ENCODE measurements around the gene HOXD3.

Gene HOXD3

DNA sequence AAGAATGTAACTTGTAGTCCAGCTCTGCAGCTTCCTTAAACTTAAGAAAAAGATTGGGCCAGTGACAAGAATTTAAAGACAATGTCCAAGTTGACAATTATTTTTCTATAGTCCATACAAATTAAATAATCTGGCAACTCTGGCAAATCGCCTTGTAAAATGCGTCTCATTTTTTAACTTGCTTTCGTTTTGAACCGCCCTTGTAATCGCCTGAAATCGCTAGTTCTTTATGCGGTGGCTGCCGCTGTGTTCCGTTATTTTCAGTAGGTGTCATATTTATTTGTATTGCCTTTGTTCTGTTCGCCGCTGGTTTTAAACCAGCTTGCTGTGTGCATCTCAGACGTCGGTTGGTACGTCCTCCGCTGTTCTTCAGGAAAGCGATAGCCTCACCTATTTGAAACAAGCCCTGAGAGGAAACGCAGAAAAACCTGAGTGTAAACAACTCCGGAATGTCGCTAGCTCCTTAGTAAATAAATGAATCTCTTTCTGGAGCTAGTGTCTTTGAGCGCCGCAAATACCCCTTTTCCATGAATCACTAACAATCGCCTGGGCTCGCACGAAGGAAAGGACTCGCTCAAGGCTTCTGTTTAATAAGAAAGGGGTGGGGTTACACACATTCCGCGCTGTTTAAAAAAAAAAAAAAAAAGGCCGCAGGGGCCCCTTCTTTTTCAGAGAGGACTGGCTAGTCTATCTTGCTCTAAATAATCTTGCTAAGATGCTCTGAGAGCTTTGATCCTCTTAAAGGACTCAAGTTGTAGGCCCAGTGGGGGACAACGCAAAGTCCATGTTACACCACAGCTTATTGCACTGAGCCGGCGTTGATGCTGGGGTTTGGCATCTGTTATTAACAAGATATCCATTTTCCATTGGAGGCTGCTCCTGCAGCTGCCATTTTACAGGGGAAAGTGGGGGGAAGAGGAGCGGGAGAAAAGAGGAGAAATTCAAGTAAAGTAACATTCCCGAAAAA, 24.6 kb upstream of the HOXD3 start:
- TF ChIP-seq, protein P1, sequence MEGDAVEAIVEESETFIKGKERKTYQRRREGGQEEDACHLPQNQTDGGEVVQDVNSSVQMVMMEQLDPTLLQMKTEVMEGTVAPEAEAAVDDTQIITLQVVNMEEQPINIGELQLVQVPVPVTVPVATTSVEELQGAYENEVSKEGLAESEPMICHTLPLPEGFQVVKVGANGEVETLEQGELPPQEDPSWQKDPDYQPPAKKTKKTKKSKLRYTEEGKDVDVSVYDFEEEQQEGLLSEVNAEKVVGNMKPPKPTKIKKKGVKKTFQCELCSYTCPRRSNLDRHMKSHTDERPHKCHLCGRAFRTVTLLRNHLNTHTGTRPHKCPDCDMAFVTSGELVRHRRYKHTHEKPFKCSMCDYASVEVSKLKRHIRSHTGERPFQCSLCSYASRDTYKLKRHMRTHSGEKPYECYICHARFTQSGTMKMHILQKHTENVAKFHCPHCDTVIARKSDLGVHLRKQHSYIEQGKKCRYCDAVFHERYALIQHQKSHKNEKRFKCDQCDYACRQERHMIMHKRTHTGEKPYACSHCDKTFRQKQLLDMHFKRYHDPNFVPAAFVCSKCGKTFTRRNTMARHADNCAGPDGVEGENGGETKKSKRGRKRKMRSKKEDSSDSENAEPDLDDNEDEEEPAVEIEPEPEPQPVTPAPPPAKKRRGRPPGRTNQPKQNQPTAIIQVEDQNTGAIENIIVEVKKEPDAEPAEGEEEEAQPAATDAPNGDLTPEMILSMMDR (IDR thresholded peaks at IDR 0.05; ENCODE audit: unreplicated experiment in 3 of 3): no peak
- Mint-ChIP-seq H3K4me1 (peaks cover 53% of the 10 kb centered on the region), H3K27ac (peak overlapping the region; percentile 99 to 100 (median 99)), H3K27me3 (ENCODE audit: low read depth) (peaks cover 17% of the 10 kb centered on the region), H3K9me3 (no peaks in the 10 kb centered on the region), H3K36me3 (ENCODE audit: low read depth) (peaks cover 17% of the 10 kb centered on the region), H3K4me3 (peak overlapping the region; percentile 89 to 97 (median 97))

GRCh38 chr2:176133389-176133788, 23.7 kb upstream of the HOXD3 start:
- TF ChIP-seq, protein P1 (IDR thresholded peaks at IDR 0.05; ENCODE audit: unreplicated experiment in 3 of 3): no peak
- Mint-ChIP-seq H3K4me3 (peak overlapping the region; percentile 89 to 97 (median 97)), H3K27ac (peak overlapping the region; percentile 99 to 100 (median 99)), H3K36me3 (ENCODE audit: low read depth) (peaks cover 26% of the 10 kb centered on the region), H3K9me3 (no peaks in the 10 kb centered on the region), H3K27me3 (ENCODE audit: low read depth) (peaks cover 11% of the 10 kb centered on the region), H3K4me1 (peaks cover 46% of the 10 kb centered on the region)

- peaks cover 8% of the 10 kb centered on the region for H3K27me3 Mint-ChIP-seq (ENCODE audit: low read depth)
- TF ChIP-seq, protein P1 (IDR thresholded peaks at IDR 0.05; ENCODE audit: unreplicated experiment in 3 of 3): no peak
- H3K4me1 Mint-ChIP-seq: peaks cover 42% of the 10 kb centered on the region
- peaks cover 33% of the 10 kb centered on the region for H3K36me3 Mint-ChIP-seq (ENCODE audit: low read depth)
- H3K4me3 Mint-ChIP-seq: peak overlapping the region; percentile 89 to 97 (median 97)
- H3K9me3 Mint-ChIP-seq: no peaks in the 10 kb centered on the region
- H3K27ac Mint-ChIP-seq: peak overlapping the region; percentile 99 to 100 (median 99)
Observed at GRCh38 chr2:176134035-176134434, 23.1 kb upstream of the HOXD3 start.

DNA sequence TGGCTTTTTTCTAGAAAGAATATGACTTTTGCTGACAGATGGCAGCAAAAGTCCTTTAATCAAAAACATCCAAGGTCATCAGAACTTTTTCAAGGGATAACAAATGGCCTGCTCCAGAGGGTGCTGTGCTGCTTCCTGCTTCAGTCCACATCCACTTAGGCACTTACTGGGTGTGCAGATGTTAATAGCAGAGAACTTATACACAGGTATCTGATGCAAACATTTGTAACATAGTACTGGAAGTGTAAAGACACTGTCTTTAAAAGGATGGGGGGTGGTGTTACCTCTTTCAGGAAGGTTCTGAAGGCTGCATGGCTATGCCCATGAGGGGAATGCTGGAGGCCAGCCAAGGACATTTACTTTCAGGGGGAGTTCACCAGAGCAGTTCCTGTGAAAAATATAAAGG, 22.1 kb upstream of the HOXD3 start:
- no peaks in the 10 kb centered on the region for H3K9me3 Mint-ChIP-seq
- H3K27ac Mint-ChIP-seq: peak overlapping the region; percentile 99 to 100 (median 99)
- TF ChIP-seq, protein P1 (IDR thresholded peaks at IDR 0.05; ENCODE audit: unreplicated experiment in 3 of 3): no peak
- peaks cover 8% of the 10 kb centered on the region for H3K27me3 Mint-ChIP-seq (ENCODE audit: low read depth)
- peaks cover 37% of the 10 kb centered on the region for H3K36me3 Mint-ChIP-seq (ENCODE audit: low read depth)
- H3K4me3 Mint-ChIP-seq: peak overlapping the region; percentile 89 to 97 (median 97)
- H3K4me1 Mint-ChIP-seq: peaks cover 44% of the 10 kb centered on the region

- Mint-ChIP-seq H3K4me3 (peak overlapping the region; percentile 89 to 97 (median 97)), H3K4me1 (peaks cover 52% of the 10 kb centered on the region), H3K9me3 (no peaks in the 10 kb centered on the region), H3K36me3 (ENCODE audit: low read depth) (peaks cover 31% of the 10 kb centered on the region), H3K27me3 (ENCODE audit: low read depth) (peaks cover 3% of the 10 kb centered on the region), H3K27ac (peak overlapping the region; percentile 99 to 100 (median 99))
- TF ChIP-seq, protein P1 (IDR thresholded peaks at IDR 0.05; ENCODE audit: unreplicated experiment in 3 of 3): no peak
Observed at GRCh38 chr2:176136374-176137251, 20.5 kb upstream of the HOXD3 start.
